ENCODE measurements around the gene JDP2.
A peak's percentile ranks its signal among the peaks of the same experiment; 100 is the strongest.

The JDP2 gene

DNA sequence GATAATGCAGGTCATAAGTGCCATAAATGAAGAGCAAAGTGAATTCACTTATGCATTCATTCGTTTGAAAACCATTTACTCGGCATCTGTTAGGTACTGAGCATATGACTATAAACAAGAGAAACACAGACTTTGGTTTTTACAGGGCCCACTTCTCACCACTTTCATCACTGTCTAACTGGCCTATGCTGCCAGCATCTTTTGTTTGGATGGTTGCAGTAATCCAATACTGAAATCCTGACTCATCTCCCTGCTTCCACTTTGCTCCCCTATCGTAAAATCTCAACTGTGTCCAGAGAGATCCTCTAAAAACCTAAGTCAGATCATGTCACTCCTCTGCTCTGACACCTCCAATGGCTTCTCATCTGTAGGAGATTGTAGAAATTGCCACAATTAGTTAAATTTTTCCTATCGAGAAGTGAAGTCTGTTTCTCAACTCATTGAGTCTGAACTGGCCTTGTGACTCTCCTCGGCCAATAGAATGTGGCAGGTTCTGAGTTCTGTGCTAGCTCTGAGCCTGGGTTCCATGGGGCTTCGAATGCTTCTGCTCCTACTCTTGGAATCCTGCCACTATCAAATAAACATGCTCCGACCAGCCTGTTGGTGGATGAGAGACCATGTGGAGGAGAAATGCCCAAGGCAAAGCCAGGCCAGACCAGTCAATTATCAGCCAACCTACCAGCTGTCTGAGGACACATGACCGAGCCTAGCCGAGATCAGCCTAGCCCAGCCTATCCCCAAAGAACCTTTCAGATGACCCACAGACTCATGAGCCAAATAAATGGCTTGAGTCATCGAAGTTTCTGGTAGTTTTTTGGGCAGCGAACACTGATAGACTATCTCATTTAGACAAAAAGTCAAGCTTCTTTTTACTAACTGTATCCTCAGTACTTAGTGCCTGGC is 92.3 kb downstream of the JDP2 start:
- peak; percentile 20 for DNase-seq (ENCODE audit: low read depth)
- TF ChIP-seq, protein P1, sequence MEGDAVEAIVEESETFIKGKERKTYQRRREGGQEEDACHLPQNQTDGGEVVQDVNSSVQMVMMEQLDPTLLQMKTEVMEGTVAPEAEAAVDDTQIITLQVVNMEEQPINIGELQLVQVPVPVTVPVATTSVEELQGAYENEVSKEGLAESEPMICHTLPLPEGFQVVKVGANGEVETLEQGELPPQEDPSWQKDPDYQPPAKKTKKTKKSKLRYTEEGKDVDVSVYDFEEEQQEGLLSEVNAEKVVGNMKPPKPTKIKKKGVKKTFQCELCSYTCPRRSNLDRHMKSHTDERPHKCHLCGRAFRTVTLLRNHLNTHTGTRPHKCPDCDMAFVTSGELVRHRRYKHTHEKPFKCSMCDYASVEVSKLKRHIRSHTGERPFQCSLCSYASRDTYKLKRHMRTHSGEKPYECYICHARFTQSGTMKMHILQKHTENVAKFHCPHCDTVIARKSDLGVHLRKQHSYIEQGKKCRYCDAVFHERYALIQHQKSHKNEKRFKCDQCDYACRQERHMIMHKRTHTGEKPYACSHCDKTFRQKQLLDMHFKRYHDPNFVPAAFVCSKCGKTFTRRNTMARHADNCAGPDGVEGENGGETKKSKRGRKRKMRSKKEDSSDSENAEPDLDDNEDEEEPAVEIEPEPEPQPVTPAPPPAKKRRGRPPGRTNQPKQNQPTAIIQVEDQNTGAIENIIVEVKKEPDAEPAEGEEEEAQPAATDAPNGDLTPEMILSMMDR (conservative IDR thresholded peaks at IDR 0.05; ENCODE audit: low read length): no peak
- H3K4me3 ChIP-seq (ENCODE audit: low read length): no peak overlapping the region

DNA sequence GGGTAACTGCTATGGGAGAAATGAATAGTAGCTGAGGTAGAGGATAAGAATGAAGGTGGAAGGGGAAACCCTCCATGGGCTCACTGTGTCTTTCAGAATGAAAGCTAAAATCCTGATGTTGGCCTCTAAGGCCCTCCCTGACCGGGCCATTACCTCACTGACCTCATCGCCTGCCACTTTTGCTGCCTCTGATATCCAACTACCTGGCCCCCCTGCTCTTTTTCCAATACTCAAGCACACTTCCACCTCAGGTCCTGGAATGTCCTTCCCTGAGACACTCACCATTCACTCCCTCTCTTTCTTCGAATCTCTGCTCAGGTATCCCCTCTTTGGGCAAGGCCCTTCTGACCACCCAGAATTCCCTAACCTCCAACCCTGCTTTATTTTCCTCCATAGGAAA is 93.0 kb downstream of the JDP2 start:
- no peak for DNase-seq (ENCODE audit: low read depth)
- no peak overlapping the region for H3K4me3 ChIP-seq (ENCODE audit: low read length)
- TF ChIP-seq, protein P1 (conservative IDR thresholded peaks at IDR 0.05; ENCODE audit: low read length): no peak

DNA sequence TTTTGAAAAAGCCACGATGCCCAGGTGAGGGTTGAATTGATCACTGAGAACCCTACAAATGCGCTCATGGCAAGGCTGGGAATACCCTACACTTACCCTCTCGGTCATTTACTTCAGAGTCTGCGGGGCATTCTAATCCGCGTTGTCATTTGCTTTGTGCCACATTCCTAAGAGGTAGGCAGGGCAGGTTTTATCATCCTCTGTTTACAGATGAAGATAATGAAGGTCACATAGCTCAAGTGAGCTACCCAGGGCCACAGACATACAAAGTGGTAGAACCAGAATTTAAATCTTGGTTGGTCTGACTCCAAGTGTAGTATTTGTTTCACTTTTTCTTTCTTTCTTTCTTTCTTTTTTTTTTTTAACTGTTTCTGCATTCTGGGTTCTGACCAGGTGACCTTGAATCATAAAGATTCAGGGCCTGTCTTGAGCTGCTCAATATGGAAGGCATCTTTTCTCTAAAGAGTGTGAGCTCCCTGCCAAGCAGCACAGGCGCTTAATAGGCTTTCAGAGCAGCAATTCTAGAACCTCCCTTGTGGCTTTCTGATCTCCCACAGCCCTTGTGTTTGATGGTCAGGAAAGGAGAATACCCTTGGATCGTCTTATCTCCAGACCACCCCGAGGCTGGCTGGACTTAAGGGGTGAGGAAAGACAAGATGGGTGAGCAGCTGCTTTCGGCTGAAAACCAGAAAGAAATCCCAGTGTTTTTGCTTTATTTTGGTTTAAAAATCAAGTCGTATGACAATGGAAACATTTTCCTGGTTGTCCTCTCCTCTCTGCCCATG is 93.8 kb downstream of the JDP2 start:
- DNase-seq (ENCODE audit: low read depth): no peak
- TF ChIP-seq, protein P1 (conservative IDR thresholded peaks at IDR 0.05; ENCODE audit: low read length): no peak
- no peak overlapping the region for H3K4me3 ChIP-seq (ENCODE audit: low read length)

DNA sequence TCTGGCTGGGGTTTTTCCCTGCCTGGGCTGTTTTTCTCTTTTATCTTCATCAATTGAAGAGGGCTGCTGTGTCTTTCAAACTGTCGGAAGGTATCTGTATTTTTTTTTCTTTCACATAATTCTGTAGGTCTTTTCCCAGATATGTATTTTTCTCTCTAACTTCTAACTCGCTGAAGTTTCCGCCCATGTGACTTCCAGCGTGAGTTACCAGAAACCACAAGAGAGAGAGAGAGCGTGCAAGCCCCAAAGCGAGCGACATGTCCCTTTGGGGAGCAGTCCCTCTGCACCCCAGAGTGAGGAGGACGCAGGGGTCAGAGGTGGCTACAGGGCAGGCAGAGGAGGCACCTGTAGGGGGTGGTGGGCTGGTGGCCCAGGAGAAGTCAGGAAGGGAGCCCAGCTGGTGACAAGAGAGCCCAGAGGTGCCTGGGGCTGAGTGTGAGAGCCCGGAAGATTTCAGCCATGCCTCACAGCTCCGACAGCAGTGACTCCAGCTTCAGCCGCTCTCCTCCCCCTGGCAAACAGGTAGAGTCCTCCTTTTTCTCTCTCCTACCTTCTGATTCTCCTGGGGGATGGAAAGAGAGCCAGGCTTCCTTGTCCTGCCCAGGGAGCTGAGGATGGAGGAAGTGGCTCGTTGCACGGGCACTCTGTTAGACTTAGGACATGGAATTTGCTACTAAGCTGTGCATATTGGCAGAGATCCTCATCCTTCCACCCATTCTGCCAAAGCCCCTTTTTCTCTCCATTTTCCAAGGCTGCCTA is 94.6 kb downstream of the JDP2 start, which contains the start of gene BATF:
TSS of gene BATF (plus strand) at position 246 of the 759 bp plus-strand sequence. CDS start at position 460, 214 bp downstream.
- DNase-seq (ENCODE audit: low read depth): no peak
- no peak within 1 kb of the TSS for H3K4me3 ChIP-seq (ENCODE audit: low read length)
- TF ChIP-seq, protein P1 (conservative IDR thresholded peaks at IDR 0.05; ENCODE audit: low read length): no peak

DNA sequence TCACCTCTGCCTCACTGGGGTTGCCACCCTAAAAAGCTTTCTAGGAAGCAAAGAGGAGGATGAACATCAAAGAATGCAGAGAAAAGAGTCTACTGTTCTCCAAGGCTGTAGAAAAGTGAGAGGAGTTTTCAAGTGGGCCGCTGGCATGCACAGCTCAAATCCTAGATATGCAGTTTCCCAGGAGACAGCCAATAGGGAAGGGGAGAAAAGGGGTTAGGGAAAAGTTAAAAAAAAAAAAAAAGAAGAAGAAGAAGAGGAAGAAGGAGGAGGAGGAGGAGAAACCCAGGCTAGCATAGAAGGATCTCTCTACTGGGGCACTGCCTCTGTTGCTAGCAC is 95.1 kb downstream of the JDP2 start:
- TF ChIP-seq, protein P1 (conservative IDR thresholded peaks at IDR 0.05; ENCODE audit: low read length): no peak
- H3K4me3 ChIP-seq (ENCODE audit: low read length): no peak overlapping the region
- no peak for DNase-seq (ENCODE audit: low read depth)
